ENCODE results near the gene SAMD9.
A peak's percentile ranks its signal among the peaks of the same experiment; 100 is the strongest.

SAMD9 gene

GRCh38 chr7:93117852-93118530 lies at the start of gene SAMD9:
SAMD9 (minus strand) TSS chr7:93117979; CDS start chr7:93106097, 11,882 bp downstream.
- Mint-ChIP-seq H3K27ac (peak within 1 kb of the TSS; percentile 87), H3K36me3 (ENCODE audit: low read depth) (peaks cover 63% of the 10 kb centered on the region)

GRCh38 chr7:93165447-93165846 lies 47.7 kb upstream of the SAMD9 start:
- Mint-ChIP-seq H3K27ac (peak overlapping the region; percentile 37), H3K27me3 (ENCODE audit: low read depth) (peaks cover 5% of the 10 kb centered on the region), H3K4me3 (no peak overlapping the region), H3K4me1 (ENCODE audit: low read depth) (peaks cover 4% of the 10 kb centered on the region), H3K9me3 (peaks cover 47% of the 10 kb centered on the region), H3K36me3 (ENCODE audit: low read depth) (peaks cover 21% of the 10 kb centered on the region)
- no peak for DNase-seq (ENCODE audit: low spot score)

More at GRCh38 chr7:93117852-93118530, at the start of gene SAMD9:
- Mint-ChIP-seq H3K9me3 (peaks cover 41% of the 10 kb centered on the region), H3K4me1 (ENCODE audit: low read depth) (peaks cover 34% of the 10 kb centered on the region), H3K27me3 (ENCODE audit: low read depth) (peaks cover 3% of the 10 kb centered on the region), H3K4me3 (peak within 1 kb of the TSS; percentile 90)
- DNase-seq (ENCODE audit: low spot score): peak; percentile 61

- H3K9me3 Mint-ChIP-seq: peaks cover 47% of the 10 kb centered on the region
- DNase-seq (ENCODE audit: low spot score): no peak
- H3K36me3 Mint-ChIP-seq (ENCODE audit: low read depth): peaks cover 21% of the 10 kb centered on the region
- no peak overlapping the region for H3K4me3 Mint-ChIP-seq
- peaks cover 4% of the 10 kb centered on the region for H3K4me1 Mint-ChIP-seq (ENCODE audit: low read depth)
- no peak overlapping the region for H3K27ac Mint-ChIP-seq
- peaks cover 5% of the 10 kb centered on the region for H3K27me3 Mint-ChIP-seq (ENCODE audit: low read depth)
Observed at GRCh38 chr7:93164766-93165165, 47.0 kb upstream of the SAMD9 start.

- peaks cover 11% of the 10 kb centered on the region for H3K4me1 Mint-ChIP-seq (ENCODE audit: low read depth)
- DNase-seq (ENCODE audit: low spot score): no peak
- H3K9me3 Mint-ChIP-seq: peaks cover 23% of the 10 kb centered on the region
- H3K4me3 Mint-ChIP-seq: no peak overlapping the region
- no peak overlapping the region for H3K27ac Mint-ChIP-seq
- H3K27me3 Mint-ChIP-seq (ENCODE audit: low read depth): no peaks in the 10 kb centered on the region
- H3K36me3 Mint-ChIP-seq (ENCODE audit: low read depth): peaks cover 13% of the 10 kb centered on the region
Observed at GRCh38 chr7:93161181-93161762, 43.5 kb upstream of the SAMD9 start.

- peaks cover 7% of the 10 kb centered on the region for H3K4me1 Mint-ChIP-seq (ENCODE audit: low read depth)
- no peak overlapping the region for H3K4me3 Mint-ChIP-seq
- no peaks in the 10 kb centered on the region for H3K27me3 Mint-ChIP-seq (ENCODE audit: low read depth)
- no peak overlapping the region for H3K27ac Mint-ChIP-seq
- H3K9me3 Mint-ChIP-seq: peaks cover 23% of the 10 kb centered on the region
- H3K36me3 Mint-ChIP-seq (ENCODE audit: low read depth): peaks cover 11% of the 10 kb centered on the region
- no peak for DNase-seq (ENCODE audit: low spot score)
Observed at GRCh38 chr7:93160410-93160809, 42.6 kb upstream of the SAMD9 start.

GRCh38 chr7:93159490-93159889 lies 41.7 kb upstream of the SAMD9 start:
- H3K4me1 Mint-ChIP-seq (ENCODE audit: low read depth): peaks cover 7% of the 10 kb centered on the region
- peaks cover 11% of the 10 kb centered on the region for H3K36me3 Mint-ChIP-seq (ENCODE audit: low read depth)
- no peaks in the 10 kb centered on the region for H3K27me3 Mint-ChIP-seq (ENCODE audit: low read depth)
- H3K9me3 Mint-ChIP-seq: peaks cover 23% of the 10 kb centered on the region
- H3K27ac Mint-ChIP-seq: no peak overlapping the region
- no peak overlapping the region for H3K4me3 Mint-ChIP-seq
- no peak for DNase-seq (ENCODE audit: low spot score)

GRCh38 chr7:93156884-93157283 lies 39.1 kb upstream of the SAMD9 start:
- Mint-ChIP-seq H3K4me3 (no peak overlapping the region), H3K27ac (no peak overlapping the region), H3K36me3 (ENCODE audit: low read depth) (peaks cover 2% of the 10 kb centered on the region), H3K27me3 (ENCODE audit: low read depth) (no peaks in the 10 kb centered on the region), H3K9me3 (peaks cover 13% of the 10 kb centered on the region), H3K4me1 (ENCODE audit: low read depth) (peaks cover 7% of the 10 kb centered on the region)
- no peak for DNase-seq (ENCODE audit: low spot score)

GRCh38 chr7:93150200-93150835 lies 32.5 kb upstream of the SAMD9 start:
- peaks cover 28% of the 10 kb centered on the region for H3K36me3 Mint-ChIP-seq (ENCODE audit: low read depth)
- no peak for DNase-seq (ENCODE audit: low spot score)
- H3K4me1 Mint-ChIP-seq (ENCODE audit: low read depth): peaks cover 23% of the 10 kb centered on the region
- H3K27me3 Mint-ChIP-seq (ENCODE audit: low read depth): no peaks in the 10 kb centered on the region
- peaks cover 7% of the 10 kb centered on the region for H3K9me3 Mint-ChIP-seq
- no peak overlapping the region for H3K4me3 Mint-ChIP-seq
- H3K27ac Mint-ChIP-seq: no peak overlapping the region

- Mint-ChIP-seq H3K4me1 (ENCODE audit: low read depth) (peaks cover 24% of the 10 kb centered on the region), H3K27me3 (ENCODE audit: low read depth) (no peaks in the 10 kb centered on the region), H3K9me3 (peaks cover 7% of the 10 kb centered on the region), H3K36me3 (ENCODE audit: low read depth) (peaks cover 29% of the 10 kb centered on the region), H3K27ac (peak overlapping the region; percentile 96), H3K4me3 (peak overlapping the region; percentile 95)
- DNase-seq (ENCODE audit: low spot score): no peak
Observed at GRCh38 chr7:93148727-93149126, 30.9 kb upstream of the SAMD9 start.

- Mint-ChIP-seq H3K36me3 (ENCODE audit: low read depth) (peaks cover 29% of the 10 kb centered on the region), H3K27me3 (ENCODE audit: low read depth) (no peaks in the 10 kb centered on the region), H3K27ac (peak within 1 kb of the TSS; percentile 96), H3K4me1 (ENCODE audit: low read depth) (peaks cover 27% of the 10 kb centered on the region), H3K9me3 (peaks cover 7% of the 10 kb centered on the region), H3K4me3 (peak within 1 kb of the TSS; percentile 95)
- DNase-seq (ENCODE audit: low spot score): no peak
Observed at GRCh38 chr7:93148144-93148543, 30.4 kb upstream of the SAMD9 start, which contains the start of gene SAMD9L. SAMD9L (minus strand) TSS chr7:93148385; CDS start chr7:93135971, 12,414 bp downstream.

GRCh38 chr7:93147363-93147762 lies 29.6 kb upstream of the SAMD9 start:
- Mint-ChIP-seq H3K9me3 (peaks cover 7% of the 10 kb centered on the region), H3K4me1 (ENCODE audit: low read depth) (peaks cover 27% of the 10 kb centered on the region), H3K36me3 (ENCODE audit: low read depth) (peaks cover 29% of the 10 kb centered on the region), H3K4me3 (peak overlapping the region; percentile 95), H3K27me3 (ENCODE audit: low read depth) (no peaks in the 10 kb centered on the region), H3K27ac (peak overlapping the region; percentile 91)
- DNase-seq (ENCODE audit: low spot score): peak; percentile 36

- peaks cover 27% of the 10 kb centered on the region for H3K4me1 Mint-ChIP-seq (ENCODE audit: low read depth)
- peak overlapping the region; percentile 95 for H3K4me3 Mint-ChIP-seq
- peak; percentile 6 for DNase-seq (ENCODE audit: low spot score)
- H3K9me3 Mint-ChIP-seq: peaks cover 7% of the 10 kb centered on the region
- H3K27me3 Mint-ChIP-seq (ENCODE audit: low read depth): no peaks in the 10 kb centered on the region
- peak overlapping the region; percentile 91 for H3K27ac Mint-ChIP-seq
- H3K36me3 Mint-ChIP-seq (ENCODE audit: low read depth): peaks cover 29% of the 10 kb centered on the region
Observed at GRCh38 chr7:93146472-93147141, 28.8 kb upstream of the SAMD9 start.

GRCh38 chr7:93146036-93146435 lies 28.3 kb upstream of the SAMD9 start:
- no peak for DNase-seq (ENCODE audit: low spot score)
- peak overlapping the region; percentile 81 for H3K27ac Mint-ChIP-seq
- peaks cover 29% of the 10 kb centered on the region for H3K36me3 Mint-ChIP-seq (ENCODE audit: low read depth)
- peaks cover 27% of the 10 kb centered on the region for H3K4me1 Mint-ChIP-seq (ENCODE audit: low read depth)
- H3K4me3 Mint-ChIP-seq: peak overlapping the region; percentile 95
- no peaks in the 10 kb centered on the region for H3K27me3 Mint-ChIP-seq (ENCODE audit: low read depth)
- peaks cover 7% of the 10 kb centered on the region for H3K9me3 Mint-ChIP-seq

GRCh38 chr7:93145354-93145753 lies 27.6 kb upstream of the SAMD9 start:
- Mint-ChIP-seq H3K27me3 (ENCODE audit: low read depth) (no peaks in the 10 kb centered on the region), H3K9me3 (peaks cover 7% of the 10 kb centered on the region), H3K36me3 (ENCODE audit: low read depth) (peaks cover 29% of the 10 kb centered on the region), H3K27ac (no peak overlapping the region), H3K4me1 (ENCODE audit: low read depth) (peaks cover 27% of the 10 kb centered on the region), H3K4me3 (peak overlapping the region; percentile 95)
- DNase-seq (ENCODE audit: low spot score): no peak
